HG03175 (cell line): ENCODE data around the gene C2orf49.

Experiments
- ATAC-seq: cut with Tn5 transposase; IDR thresholded peaks from one replicate; pipeline ENCODE4 v1.9.1; 2021; ENCODE audit warnings: mild to moderate bottlenecking, moderate library complexity; ENCODE audit not compliant: unreplicated experiment

Gene C2orf49

GRCh38 chr2:105337122-105338019 lies at the start of gene C2orf49:
Gene C2orf49, plus strand, starts transcription at chr2:105337540. Its CDS starts 48 bp downstream, at chr2:105337588.
- peak; percentile 92 for ATAC-seq

GRCh38 chr2:105287692-105288091 lies 49.6 kb upstream of the C2orf49 start:
- peak; percentile 69 for ATAC-seq

- no peak for ATAC-seq
Observed at GRCh38 chr2:105288133-105288532, 49.2 kb upstream of the C2orf49 start.

- no peak for ATAC-seq
Observed at GRCh38 chr2:105290981-105291660, 46.2 kb upstream of the C2orf49 start.

- ATAC-seq: no peak
Observed at GRCh38 chr2:105291981-105292380, 45.4 kb upstream of the C2orf49 start.

GRCh38 chr2:105294046-105294445 lies 43.3 kb upstream of the C2orf49 start:
- no peak for ATAC-seq

GRCh38 chr2:105294844-105295481 lies 42.4 kb upstream of the C2orf49 start:
- peak; percentile 42 for ATAC-seq

- no peak for ATAC-seq
Observed at GRCh38 chr2:105296017-105296611, 41.2 kb upstream of the C2orf49 start.

GRCh38 chr2:105297216-105297615 lies 40.1 kb upstream of the C2orf49 start:
- no peak for ATAC-seq

- no peak for ATAC-seq
Observed at GRCh38 chr2:105298017-105298416, 39.3 kb upstream of the C2orf49 start.

- ATAC-seq: no peak
Observed at GRCh38 chr2:105299290-105299689, 38.0 kb upstream of the C2orf49 start.

- ATAC-seq: no peak
Observed at GRCh38 chr2:105301646-105302045, 35.7 kb upstream of the C2orf49 start.

- ATAC-seq: no peak
Observed at GRCh38 chr2:105307146-105307545, 30.2 kb upstream of the C2orf49 start.

GRCh38 chr2:105307550-105307949 lies 29.8 kb upstream of the C2orf49 start:
- ATAC-seq: no peak

- no peak for ATAC-seq
Observed at GRCh38 chr2:105307962-105308361, 29.4 kb upstream of the C2orf49 start.

- ATAC-seq: no peak
Observed at GRCh38 chr2:105308382-105309146, 28.8 kb upstream of the C2orf49 start.

- ATAC-seq: peak; percentile 43
Observed at GRCh38 chr2:105309147-105309545, 28.2 kb upstream of the C2orf49 start.

GRCh38 chr2:105313877-105314276 lies 23.5 kb upstream of the C2orf49 start:
- no peak for ATAC-seq

- ATAC-seq: peak; percentile 59
Observed at GRCh38 chr2:105315314-105315713, 22.0 kb upstream of the C2orf49 start.

GRCh38 chr2:105317937-105318336 lies 19.4 kb upstream of the C2orf49 start:
- ATAC-seq: no peak
